H9 (cell line): ENCODE data around the gene ANKRD27. TPM values are rescaled to one million over a fixed set of nuclear protein-coding genes. Genes with fewer than 3 reads are reported as not detected.
A peak's percentile ranks its signal among the peaks of the same experiment; 100 is the strongest.

Experiments used
- DNase-seq: peaks from one replicate; pipeline ENCODE4 v3.0.0-alpha.2; 2017
- H2AFZ ChIP-seq: one replicate; pipeline ENCODE4 v1.6.1; 2013; ENCODE audit warnings: mild to moderate bottlenecking, low read length, control low read depth, moderate library complexity
- H2AK5ac ChIP-seq: 2 replicates; pipeline ENCODE4 v1.6.1; 2013; ENCODE audit warnings: low read length, control low read depth, mixed read lengths; ENCODE audit not compliant: insufficient read length
- H2BK120ac ChIP-seq: one replicate; pipeline ENCODE4 v1.6.1; 2013; ENCODE audit warnings: low read depth, mild to moderate bottlenecking, low read length, control low read depth, inconsistent platforms; ENCODE audit not compliant: poor library complexity, severe bottlenecking
- H2BK12ac ChIP-seq: 2 replicates; pipeline ENCODE4 v1.6.1; 2013; ENCODE audit warnings: low read length, control low read depth, mixed read lengths, low read depth; ENCODE audit not compliant: insufficient read length
- H2BK15ac ChIP-seq: 2 replicates; pipeline ENCODE4 v1.6.1; 2013; ENCODE audit warnings: low read depth, low read length, control low read depth
- H2BK20ac ChIP-seq: one replicate; pipeline ENCODE4 v1.6.1; 2013; ENCODE audit warnings: low read depth, mild to moderate bottlenecking, low read length, control low read depth, inconsistent platforms; ENCODE audit not compliant: poor library complexity, severe bottlenecking
- H2BK5ac ChIP-seq: 2 replicates; pipeline ENCODE4 v1.6.1; 2013; ENCODE audit warnings: low read length, control low read depth, mixed read lengths; ENCODE audit not compliant: insufficient read length
- H3K14ac ChIP-seq: 2 replicates; pipeline ENCODE4 v1.6.1; 2013; ENCODE audit warnings: low read length, control low read depth; ENCODE audit not compliant: insufficient read depth
- H3K18ac ChIP-seq: 2 replicates; pipeline ENCODE4 v1.6.1; 2013; ENCODE audit warnings: low read depth, mild to moderate bottlenecking, mixed read lengths, low read length, control low read depth; ENCODE audit not compliant: insufficient read length
- H3K23ac ChIP-seq: 2 replicates; pipeline ENCODE4 v1.6.1; 2013; ENCODE audit warnings: low read length, control low read depth, mixed read lengths, low read depth; ENCODE audit not compliant: insufficient read length
- H3K23me2 ChIP-seq: 2 replicates; pipeline ENCODE4 v1.6.1; 2013; ENCODE audit warnings: low read depth, mild to moderate bottlenecking, mixed read lengths, low read length, control low read depth; ENCODE audit not compliant: insufficient read length, poor library complexity, severe bottlenecking
- H3K27ac ChIP-seq: 2 replicates; pipeline ENCODE4 v1.5.1; 2013; ENCODE audit warnings: low read length, control low read depth, mixed read lengths, low read depth; ENCODE audit not compliant: insufficient read length
- H3K27me3 ChIP-seq: 2 replicates; pipeline ENCODE4 v1.6.1; 2013; ENCODE audit warnings: low read length, control low read depth, inconsistent platforms; ENCODE audit not compliant: insufficient read depth
- H3K4ac ChIP-seq: 2 replicates; pipeline ENCODE4 v1.6.1; 2013; ENCODE audit warnings: low read depth, mild to moderate bottlenecking, control low read depth, inconsistent platforms, low read length, moderate library complexity
- H3K4me1 ChIP-seq: 2 replicates; pipeline ENCODE4 v1.6.1; 2013; ENCODE audit warnings: low read length, control low read depth, inconsistent platforms; ENCODE audit not compliant: insufficient read depth
- H3K4me2 ChIP-seq: 2 replicates; pipeline ENCODE4 v1.6.1; 2013; ENCODE audit warnings: low read length, control low read depth, mixed read lengths; ENCODE audit not compliant: insufficient read length, insufficient read depth
- H3K56ac ChIP-seq: 2 replicates; pipeline ENCODE4 v1.6.1; 2013; ENCODE audit warnings: low read depth, mild to moderate bottlenecking, mixed read lengths, low read length, control low read depth; ENCODE audit not compliant: insufficient read length
- H3K79me1 ChIP-seq: 2 replicates; pipeline ENCODE4 v1.6.1; 2013; ENCODE audit warnings: low read depth, mild to moderate bottlenecking, moderate library complexity, low read length, control low read depth, inconsistent platforms; ENCODE audit not compliant: insufficient read depth, poor library complexity, severe bottlenecking
- H3K79me2 ChIP-seq: 2 replicates; pipeline ENCODE4 v1.6.1; 2013; ENCODE audit warnings: low read length, control low read depth, inconsistent platforms; ENCODE audit not compliant: insufficient read depth
- H3K9ac ChIP-seq: 2 replicates; pipeline ENCODE4 v1.6.1; 2013; ENCODE audit warnings: low read length, control low read depth, mixed read lengths; ENCODE audit not compliant: insufficient read length; ENCODE audit errors: extremely low read depth
- H3K9me3 ChIP-seq: one replicate; pipeline ENCODE4 v1.6.1; 2013; ENCODE audit warnings: low read depth, low read length, inconsistent platforms; ENCODE audit not compliant: control insufficient read depth
- H3T11ph ChIP-seq: one replicate; pipeline ENCODE4 v1.6.1; 2013; ENCODE audit warnings: mild to moderate bottlenecking, low read length, control low read depth, inconsistent platforms
- H4K20me1 ChIP-seq: one replicate; pipeline ENCODE4 v1.6.1; 2013; ENCODE audit not compliant: control insufficient read depth, insufficient read length, insufficient read depth
- H4K5ac ChIP-seq: 2 replicates; pipeline ENCODE4 v1.6.1; 2013; ENCODE audit warnings: low read depth, mild to moderate bottlenecking, mixed read lengths, low read length, control low read depth; ENCODE audit not compliant: insufficient read length
- H4K8ac ChIP-seq: replicated peaks from 2 replicates; pipeline ENCODE4 v1.6.1; 2013; ENCODE audit warnings: low read length, control low read depth, mixed read lengths, low read depth; ENCODE audit not compliant: insufficient read length
- H4K91ac ChIP-seq: 2 replicates; pipeline ENCODE4 v1.6.1; 2013; ENCODE audit warnings: low read depth, mild to moderate bottlenecking, moderate library complexity, mixed read lengths, low read length, control low read depth; ENCODE audit not compliant: insufficient read length
- H3K27ac Mint-ChIP-seq, 3 experiments: 2 replicates in 2 of 3; 3 replicates in 1 of 3; pipeline ENCODE4 v1.8.0; 2020 to 2021; ENCODE audit warnings: mixed read lengths in 3 of 3, mild to moderate bottlenecking in 1 of 3, moderate library complexity in 1 of 3
- H3K27me3 Mint-ChIP-seq: 2 replicates; pipeline ENCODE4 v1.8.0; 2021; ENCODE audit warnings: low read depth, mild to moderate bottlenecking, moderate library complexity, mixed read lengths
- H3K36me3 Mint-ChIP-seq, 3 experiments: 2 replicates in 2 of 3; 3 replicates in 1 of 3; pipeline ENCODE4 v1.8.0; 2020 to 2021; ENCODE audit warnings: low read depth in 3 of 3, mixed read lengths in 3 of 3; ENCODE audit not compliant: insufficient read depth in 1 of 3
- H3K4me1 Mint-ChIP-seq, 2 experiments: 2 replicates each; pipeline ENCODE4 v1.8.0; 2020; ENCODE audit warnings: mixed read lengths in 2 of 2
- H3K4me3 Mint-ChIP-seq, 2 experiments: 2 replicates in 1 of 2; 3 replicates in 1 of 2; pipeline ENCODE4 v1.8.0; 2020 to 2021; ENCODE audit warnings: mild to moderate bottlenecking in 2 of 2, mixed read lengths in 2 of 2, moderate library complexity in 1 of 2
- H3K9me3 Mint-ChIP-seq, 2 experiments: 2 replicates in 1 of 2; 3 replicates in 1 of 2; pipeline ENCODE4 v1.8.0; 2020; ENCODE audit warnings: mild to moderate bottlenecking in 2 of 2, mixed read lengths in 2 of 2, moderate library complexity in 1 of 2
- CTCF ChIP-seq: fragments of 200-600 bp; sonication (generic); conservative IDR thresholded peaks from 3 replicates; pipeline ENCODE4 v1.8.0; 2021; ENCODE audit warnings: antibody characterized with exemption, mild to moderate bottlenecking
- WGBS: extraction: QIAGEN DNeasy Blood & Tissue Kit; methylation state at CpG from one replicate; pipeline ENCODE4 v1.1.7; 2013; ENCODE audit warnings: missing lambda C conversion rate, low lambda C conversion rate, mixed read lengths; ENCODE audit not compliant: insufficient read length; ENCODE audit errors: extremely low coverage; 5-methylcytosine and 5-hydroxymethylcytosine counted together
- total RNA-seq: library from RNA; stranded (reverse); gene quantifications from 2 replicates; pipeline ENCODE4 v1.2.1, GENCODE V29; 2021

ANKRD27 gene
- total RNA-seq, 1 experiment from 2014 or later, result 40.7 TPM

- no CpG with 5 or more reads among the region's 15 CpGs for WGBS
- Histone ChIP-seq H3K79me1 (no peaks in the 10 kb centered on the region), H3K9me3 (no peaks in the 10 kb centered on the region), H3K79me2 (no peaks in the 10 kb centered on the region), H3K4ac (no peak overlapping the region), H3K56ac (no peak overlapping the region), H3K23me2 (no peaks in the 10 kb centered on the region), H2BK120ac (no peak overlapping the region), H4K91ac (no peak overlapping the region), H3K18ac (no peak overlapping the region), H3T11ph (no peak overlapping the region), H3K27me3 (no peaks in the 10 kb centered on the region), H3K9ac (no peak overlapping the region), H3K27ac (no peak overlapping the region), H2BK20ac (no peak overlapping the region), H2AFZ (no peak overlapping the region), H2BK12ac (no peak overlapping the region), H4K20me1 (no peaks in the 10 kb centered on the region), H3K23ac (no peak overlapping the region), H2BK5ac (no peak overlapping the region), H4K8ac (no peak overlapping the region), H3K4me2 (no peak overlapping the region), H3K4me1 (no peaks in the 10 kb centered on the region; the same call in 1 of the 2 replicates), H3K14ac (no peak overlapping the region), H4K5ac (no peak overlapping the region), H2AK5ac (no peak overlapping the region), H2BK15ac (no peak overlapping the region)
- Mint-ChIP-seq H3K4me1 (peaks cover 11 to 20% of the 10 kb centered on the region in 2 experiments), H3K4me3 (no peak overlapping the region), H3K9me3 (no peaks in the 10 kb centered on the region), H3K27me3 (no peaks in the 10 kb centered on the region), H3K27ac (peak overlapping the region in 2 of 3 experiments; percentile 78 to 83; a peak in 3 of 7 replicates), H3K36me3 (peaks cover 14 to 36% (median 27%) of the 10 kb centered on the region in 3 experiments; a peak in 6 of 7 replicates)
- no peak for TF ChIP-seq CTCF
- DNase-seq, result no peak
These were observed 21.4 kb downstream of the ANKRD27 start for GRCh38 chr19:32653599-32653915.
